Measurements from ENCODE around the gene PDZD7.

The PDZD7 gene

GRCh38 chr10:101016814-101017213, 14.1 kb downstream of the PDZD7 start:
- DNase-seq = no peak

DNA sequence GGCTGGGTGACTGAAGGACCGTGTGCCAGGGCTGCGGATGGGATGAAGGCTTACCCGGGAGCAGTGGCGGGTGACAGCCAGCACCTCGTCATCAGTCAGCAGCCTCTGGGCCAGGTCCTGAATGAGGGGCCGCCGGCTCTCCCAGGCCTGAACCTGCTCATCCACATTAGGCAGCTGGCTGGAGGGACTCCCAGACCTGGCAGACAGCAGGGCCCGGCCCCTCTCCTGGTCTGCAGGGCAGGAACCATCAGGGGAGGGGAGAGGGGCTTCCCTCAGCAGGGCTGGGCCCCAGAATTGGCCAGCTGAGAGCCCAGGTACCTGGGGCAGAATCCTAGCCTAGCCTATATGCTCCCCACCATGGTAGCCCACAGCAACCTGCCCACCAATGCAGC, 15.4 kb downstream of the PDZD7 start:
- no peak for DNase-seq

GRCh38 chr10:101014966-101015581, 15.9 kb downstream of the PDZD7 start:
- no peak for DNase-seq

GRCh38 chr10:101014230-101014884, 16.6 kb downstream of the PDZD7 start:
- peak in 1 of 2 donors; percentile 94 for DNase-seq

DNA sequence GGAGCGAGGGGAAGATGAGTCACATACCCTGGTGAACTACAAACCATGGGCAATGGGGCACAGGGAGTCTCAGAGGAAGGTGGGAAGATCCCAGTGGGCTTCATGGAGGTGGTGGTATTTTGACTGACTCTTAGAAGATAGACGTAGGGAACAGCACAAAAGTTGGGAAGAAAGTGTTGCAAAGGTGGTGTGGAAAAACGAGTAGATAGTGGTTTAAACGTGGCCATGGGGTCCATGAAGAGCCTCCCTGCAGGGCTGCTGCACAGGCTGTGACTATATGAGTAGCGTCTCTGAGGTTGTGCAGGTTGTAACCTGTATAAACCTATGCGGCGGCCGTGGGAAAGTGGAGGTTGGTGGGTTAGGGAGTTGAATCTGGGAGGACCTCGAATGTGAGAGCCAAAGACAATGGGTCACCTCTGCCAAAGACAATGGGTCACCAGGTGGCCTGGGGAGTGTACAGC, 17.5 kb downstream of the PDZD7 start:
- DNase-seq = no peak

GRCh38 chr10:101012525-101013364, 18.2 kb downstream of the PDZD7 start:
- DNase-seq = peak; percentile 79 to 81

- no peak for DNase-seq
Observed at GRCh38 chr10:101011517-101012423, 19.2 kb downstream of the PDZD7 start.

DNA sequence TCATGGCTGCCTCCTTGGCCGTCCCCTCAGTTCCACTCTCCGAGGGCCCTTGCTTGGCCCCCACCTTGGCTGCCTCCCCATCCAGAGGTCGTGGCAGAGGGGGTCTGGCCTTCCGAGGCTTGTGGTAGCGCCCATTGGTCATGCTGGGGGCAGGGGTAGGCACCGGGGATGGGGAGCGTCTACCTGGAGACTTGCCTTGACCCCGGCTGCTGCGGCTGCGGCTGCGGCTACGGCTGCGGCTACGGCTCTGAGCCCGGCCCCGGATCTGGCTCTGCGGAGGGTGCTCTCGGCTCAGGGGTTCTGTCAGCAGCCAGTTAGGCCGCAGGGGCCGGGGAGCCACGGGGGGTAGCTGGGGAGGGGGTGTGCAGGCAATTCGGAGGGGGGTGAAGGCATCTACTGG, 20.6 kb downstream of the PDZD7 start:
- no peak for DNase-seq

DNA sequence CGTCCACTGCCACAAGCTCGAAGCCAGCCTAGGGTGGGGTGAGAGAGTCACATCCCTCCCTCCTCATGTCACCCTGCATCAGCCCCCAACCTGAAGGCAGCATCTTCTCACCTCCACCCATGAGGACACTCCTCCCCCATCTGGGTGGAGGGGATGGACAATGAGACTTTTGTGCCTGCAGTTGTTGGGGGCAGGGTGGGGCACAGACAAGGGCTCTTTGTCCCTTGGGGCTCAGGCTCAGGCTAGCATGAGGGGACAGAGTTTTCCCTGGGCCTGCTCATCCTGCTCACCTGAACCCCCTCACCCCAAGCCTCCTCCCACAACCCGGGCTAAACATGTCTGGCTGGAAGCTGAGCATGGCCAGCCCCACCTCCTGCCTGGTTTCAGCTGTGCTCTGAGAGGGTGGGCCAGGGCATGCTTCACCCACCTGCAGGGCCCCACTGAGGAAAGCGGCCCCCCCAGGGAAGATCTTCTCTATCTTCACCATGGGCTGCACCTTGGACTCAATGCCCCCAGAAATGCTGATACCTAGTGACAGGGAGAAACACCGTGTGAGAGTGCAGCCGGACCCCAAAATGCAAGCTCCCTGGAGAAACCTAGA, 22.0 kb downstream of the PDZD7 start:
- no peak for DNase-seq

GRCh38 chr10:101007915-101008822, 22.8 kb downstream of the PDZD7 start:
- no peak for DNase-seq

DNA sequence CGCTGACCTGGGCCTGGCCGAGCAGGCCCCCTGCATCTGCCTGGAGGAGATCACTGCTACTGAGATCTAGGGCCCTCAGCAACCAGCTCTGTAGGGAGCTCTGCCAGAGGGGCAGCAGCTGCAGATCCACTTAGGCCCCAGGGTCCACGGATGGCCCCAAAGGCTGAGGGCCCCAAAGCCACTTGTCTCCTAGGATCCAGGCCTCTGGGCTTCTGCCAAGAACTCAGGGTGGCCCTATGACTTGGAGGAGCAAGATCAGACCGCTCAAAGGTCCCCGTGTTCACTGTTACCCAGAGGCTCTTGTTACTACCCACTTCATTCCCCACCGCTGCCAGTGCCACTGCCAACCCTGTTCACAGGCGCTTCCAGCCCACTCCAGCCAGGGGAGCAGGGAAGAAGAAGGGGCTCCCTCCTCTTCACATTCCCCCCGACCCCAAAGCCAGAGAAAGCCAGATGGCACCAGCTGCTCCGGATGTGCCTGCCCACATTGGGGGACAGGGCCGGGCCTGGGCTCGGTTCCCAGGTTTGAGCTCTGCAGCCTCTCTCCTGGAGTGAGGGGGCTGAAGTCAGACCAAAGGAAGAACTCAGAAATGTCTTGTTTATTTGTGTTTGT, 23.7 kb downstream of the PDZD7 start:
- DNase-seq = no peak

DNA sequence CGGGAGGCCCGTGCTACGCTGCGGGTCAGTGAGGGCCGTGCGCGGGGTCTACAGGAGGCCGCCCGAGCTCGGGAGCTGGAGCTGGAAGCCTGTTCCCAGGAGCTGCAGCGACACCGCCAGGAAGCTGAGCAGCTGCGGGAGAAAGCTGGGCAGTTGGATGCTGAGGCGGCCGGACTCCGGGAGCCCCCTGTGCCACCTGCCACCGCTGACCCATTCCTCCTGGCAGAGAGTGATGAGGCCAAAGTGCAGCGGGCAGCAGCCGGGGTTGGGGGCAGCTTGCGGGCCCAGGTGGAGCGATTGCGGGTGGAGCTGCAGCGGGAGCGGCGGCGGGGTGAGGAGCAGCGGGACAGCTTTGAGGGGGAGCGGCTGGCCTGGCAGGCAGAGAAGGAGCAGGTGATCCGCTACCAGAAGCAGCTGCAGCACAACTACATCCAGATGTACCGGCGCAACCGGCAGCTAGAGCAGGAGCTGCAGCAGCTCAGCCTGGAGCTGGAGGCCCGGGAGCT, 24.3 kb downstream of the PDZD7 start:
- no peak for DNase-seq

DNA sequence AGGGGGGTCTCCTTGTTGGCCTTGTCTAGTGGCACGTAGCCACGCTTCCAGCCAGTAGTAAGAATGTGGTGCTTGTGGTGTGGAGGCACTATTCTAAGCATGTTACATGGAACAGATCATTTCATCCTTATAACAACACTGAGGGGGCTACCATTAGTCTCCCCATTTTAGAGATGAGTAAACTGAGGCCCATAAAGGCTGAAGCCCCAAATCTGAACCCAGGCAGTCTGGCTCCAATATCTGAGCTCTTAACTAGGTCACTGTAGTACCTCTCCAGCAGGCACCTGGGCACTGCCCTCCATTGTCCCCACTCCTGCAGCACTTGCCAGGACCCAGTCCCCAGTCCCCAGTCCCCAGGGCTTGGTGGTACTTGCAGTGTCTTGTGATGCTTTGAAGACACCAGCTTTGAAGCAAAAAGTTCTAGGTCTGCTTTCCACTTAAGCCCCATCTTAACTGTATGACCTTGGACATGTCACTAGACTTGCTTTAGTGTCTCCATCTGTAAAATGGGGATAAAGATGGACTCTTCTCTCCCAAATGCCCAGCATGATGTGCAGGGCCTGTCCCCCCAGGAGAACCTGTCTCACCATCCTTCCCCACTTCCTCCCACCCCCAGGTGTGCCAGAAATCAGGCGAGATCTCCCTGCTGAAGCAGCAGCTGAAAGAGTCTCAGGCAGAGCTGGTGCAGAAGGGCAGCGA, 24.9 kb downstream of the PDZD7 start:
- DNase-seq = no peak

GRCh38 chr10:101005361-101005760, 25.6 kb downstream of the PDZD7 start:
- no peak for DNase-seq

- no peak for DNase-seq
Observed at GRCh38 chr10:101003639-101004206, 27.2 kb downstream of the PDZD7 start.

- no peak for DNase-seq
Observed at GRCh38 chr10:101002456-101002855, 28.5 kb downstream of the PDZD7 start.

GRCh38 chr10:101001659-101002035, 29.3 kb downstream of the PDZD7 start:
- no peak for DNase-seq

DNA sequence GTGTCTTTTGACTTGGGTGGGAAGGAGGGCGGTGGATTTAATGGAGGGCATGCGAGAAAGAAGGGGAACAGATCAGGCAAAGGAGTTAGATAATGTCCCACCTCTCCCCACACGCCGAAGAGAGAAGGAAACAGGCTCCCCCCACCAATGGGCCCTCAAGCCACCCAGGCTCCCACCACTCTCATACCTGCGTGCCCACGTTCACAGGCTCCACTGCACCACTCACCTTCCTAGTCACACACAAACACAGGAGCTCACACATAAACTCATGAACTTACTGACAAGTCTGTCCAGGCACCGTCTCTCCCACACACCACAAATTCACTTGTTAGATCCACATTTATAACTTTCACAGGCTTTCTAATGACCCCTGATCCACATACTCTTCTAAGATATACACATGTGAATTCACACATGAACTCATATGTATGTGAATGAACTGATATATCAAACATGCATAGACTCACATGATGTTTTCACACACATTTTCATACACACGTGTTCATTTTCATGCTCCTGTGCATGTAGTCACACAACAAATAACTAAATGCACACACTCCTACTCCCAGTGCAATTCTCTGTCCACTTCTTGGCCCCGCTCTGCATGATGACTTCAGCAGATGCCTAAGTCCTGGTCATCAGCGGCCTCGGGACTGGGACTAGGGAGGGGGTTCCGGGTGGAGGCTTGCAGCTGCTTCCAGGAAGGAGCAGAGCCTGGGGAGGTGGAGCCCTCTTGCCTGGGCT, 29.8 kb downstream of the PDZD7 start:
- DNase-seq = no peak
